HUDEP-2 (cell line): ENCODE data around the gene RIMBP2.

Experiments
- DNase-seq, 76 experiments: peaks; one replicate each; lab custom pipeline; 2025; ENCODE audit not compliant: unreplicated experiment in 76 of 76; lab: John Stamatoyannopoulos, UW

The RIMBP2 gene

GRCh38 chr12:130685250-130685787 is 30.8 kb downstream of the RIMBP2 start:
- DNase-seq = no peak

- no peak for DNase-seq
Observed at GRCh38 chr12:130683811-130684210, 32.3 kb downstream of the RIMBP2 start.

- DNase-seq = no peak
Observed at GRCh38 chr12:130683080-130683479, 33.0 kb downstream of the RIMBP2 start.

- no peak for DNase-seq
Observed at GRCh38 chr12:130680451-130680990, 35.6 kb downstream of the RIMBP2 start.

- no peak for DNase-seq
Observed at GRCh38 chr12:130677957-130678558, 38.0 kb downstream of the RIMBP2 start.

- no peak for DNase-seq
Observed at GRCh38 chr12:130675791-130676190, 40.3 kb downstream of the RIMBP2 start.

- no peak for DNase-seq
Observed at GRCh38 chr12:130675121-130675520, 41.0 kb downstream of the RIMBP2 start.

GRCh38 chr12:130674676-130675075 is 41.4 kb downstream of the RIMBP2 start:
- DNase-seq = no peak

- DNase-seq = no peak
Observed at GRCh38 chr12:130673036-130673705, 42.9 kb downstream of the RIMBP2 start.

GRCh38 chr12:130672089-130672820 is 43.8 kb downstream of the RIMBP2 start:
- DNase-seq = no peak

GRCh38 chr12:130671556-130671955 is 44.5 kb downstream of the RIMBP2 start:
- DNase-seq = no peak

GRCh38 chr12:130669797-130670196 is 46.3 kb downstream of the RIMBP2 start:
- DNase-seq = no peak

GRCh38 chr12:130669205-130669557 is 46.9 kb downstream of the RIMBP2 start:
- DNase-seq = peak in 1 of 76 experiments; percentile 1

GRCh38 chr12:130668286-130669204 is 47.6 kb downstream of the RIMBP2 start:
- DNase-seq = no peak

GRCh38 chr12:130667421-130667960 is 48.6 kb downstream of the RIMBP2 start:
- DNase-seq = no peak

GRCh38 chr12:130666645-130667044 is 49.5 kb downstream of the RIMBP2 start:
- DNase-seq = no peak

GRCh38 chr12:130665753-130666152 is 50.3 kb downstream of the RIMBP2 start:
- no peak for DNase-seq

GRCh38 chr12:130664772-130665171 is 51.3 kb downstream of the RIMBP2 start:
- no peak for DNase-seq

- DNase-seq = no peak
Observed at GRCh38 chr12:130664252-130664651, 51.8 kb downstream of the RIMBP2 start.

- no peak for DNase-seq
Observed at GRCh38 chr12:130663514-130663913, 52.6 kb downstream of the RIMBP2 start.
